ENCODE measurements around the gene DQX1. TPM values are rescaled to one million over a fixed set of nuclear protein-coding genes. Genes with fewer than 3 reads are reported as not detected.

DQX1 gene
- total RNA-seq, 1 donor from 2014 or later, result 2.5 TPM

GRCh38 chr2:74507926-74508520 lies 18.0 kb downstream of the DQX1 start:
- DNase-seq, result peak; percentile 61

GRCh38 chr2:74507145-74507925 lies 18.7 kb downstream of the DQX1 start, which contains the start of gene PCGF1:
TSS of gene PCGF1 (minus strand) at chr2:74507695. CDS start at chr2:74507668, 27 bp downstream.
- DNase-seq, result peak; percentile 99

- DNase-seq, result no peak
These were observed 20.4 kb downstream of the DQX1 start for GRCh38 chr2:74505448-74506246.

GRCh38 chr2:74504591-74504990 lies 21.4 kb downstream of the DQX1 start:
- no peak for DNase-seq

GRCh38 chr2:74503506-74504475 lies 22.2 kb downstream of the DQX1 start:
- DNase-seq, result no peak

GRCh38 chr2:74502720-74503505 lies 23.1 kb downstream of the DQX1 start:
- DNase-seq, result peak; percentile 85

- no peak for DNase-seq
These were observed 23.8 kb downstream of the DQX1 start for GRCh38 chr2:74502147-74502719.

GRCh38 chr2:74501335-74502071 lies 24.5 kb downstream of the DQX1 start:
- no peak for DNase-seq

- no peak for DNase-seq
These were observed 25.5 kb downstream of the DQX1 start for GRCh38 chr2:74500578-74500946.

- no peak for DNase-seq
These were observed 26.0 kb downstream of the DQX1 start for GRCh38 chr2:74499940-74500577.

- no peak for DNase-seq
These were observed 26.6 kb downstream of the DQX1 start, which contains the start of gene LBX2 for GRCh38 chr2:74499267-74499939. TSS of gene LBX2 (minus strand) at chr2:74499603. CDS start at chr2:74499537, 66 bp downstream.

GRCh38 chr2:74498500-74499266 lies 27.3 kb downstream of the DQX1 start:
- DNase-seq, result no peak

GRCh38 chr2:74497777-74498499 lies 28.1 kb downstream of the DQX1 start:
- no peak for DNase-seq

GRCh38 chr2:74496997-74497776 lies 28.8 kb downstream of the DQX1 start:
- DNase-seq, result no peak

GRCh38 chr2:74495440-74495839 lies 30.6 kb downstream of the DQX1 start:
- no peak for DNase-seq

- DNase-seq, result no peak
These were observed 32.5 kb downstream of the DQX1 start for GRCh38 chr2:74493546-74493945.

Data from tongue (tissue), 2 donors.